GM21576 (cell line): ENCODE measurements around the gene C10orf90.
"Not testable (repeated sequence)": the region's sequence is repeated elsewhere in the genome, so short reads cannot be mapped to it uniquely, and the experiment has no call there.

ENCODE experiments used
- ATAC-seq: cut with Tn5 transposase; IDR thresholded peaks from one replicate; pipeline ENCODE4 v1.9.1; 2021; ENCODE audit warnings: mild to moderate bottlenecking, moderate library complexity; ENCODE audit not compliant: unreplicated experiment

Gene C10orf90

GRCh38 chr10:126397640-126398382 is 272.7 kb downstream of the C10orf90 start:
- ATAC-seq: no peak

GRCh38 chr10:126397156-126397555 is 273.3 kb downstream of the C10orf90 start:
- no peak for ATAC-seq

- no peak for ATAC-seq
Observed at GRCh38 chr10:126394948-126395347, 275.5 kb downstream of the C10orf90 start.

GRCh38 chr10:126393076-126393475 is 277.4 kb downstream of the C10orf90 start:
- no peak for ATAC-seq

DNA sequence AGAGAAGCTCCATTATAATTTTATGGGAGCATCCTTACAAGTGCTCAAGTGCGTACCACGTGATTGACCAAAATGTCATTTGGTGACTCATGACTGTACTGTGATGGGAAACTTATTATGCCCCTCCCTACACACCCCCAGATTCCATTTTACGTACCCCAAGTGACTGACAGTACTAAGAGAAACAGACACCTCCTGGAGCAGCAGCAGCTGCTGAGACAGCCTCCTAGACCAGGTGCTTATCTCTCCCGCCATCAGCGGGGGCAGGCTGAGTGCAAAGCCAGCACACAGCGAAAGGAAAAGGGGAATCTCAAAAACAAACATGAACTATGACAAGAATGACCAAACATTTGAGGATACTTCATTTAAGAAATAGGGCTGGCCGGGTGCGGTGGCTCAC is 278.0 kb downstream of the C10orf90 start:
- no peak for ATAC-seq

- no peak for ATAC-seq
Observed at GRCh38 chr10:126392068-126392467, 278.4 kb downstream of the C10orf90 start.

GRCh38 chr10:126391192-126391885 is 279.2 kb downstream of the C10orf90 start:
- no peak for ATAC-seq

GRCh38 chr10:126390324-126390723 is 280.2 kb downstream of the C10orf90 start:
- ATAC-seq: no peak

- no peak for ATAC-seq
Observed at GRCh38 chr10:126387931-126388911, 282.3 kb downstream of the C10orf90 start, which contains the start of gene ADAM12. Gene ADAM12, minus strand, starts transcription at chr10:126388477. Its CDS starts 332 bp downstream, at chr10:126388145.

GRCh38 chr10:126387041-126387921 is 283.2 kb downstream of the C10orf90 start:
- ATAC-seq: no peak

- ATAC-seq: no peak
Observed at GRCh38 chr10:126384269-126384873, 286.1 kb downstream of the C10orf90 start.

DNA sequence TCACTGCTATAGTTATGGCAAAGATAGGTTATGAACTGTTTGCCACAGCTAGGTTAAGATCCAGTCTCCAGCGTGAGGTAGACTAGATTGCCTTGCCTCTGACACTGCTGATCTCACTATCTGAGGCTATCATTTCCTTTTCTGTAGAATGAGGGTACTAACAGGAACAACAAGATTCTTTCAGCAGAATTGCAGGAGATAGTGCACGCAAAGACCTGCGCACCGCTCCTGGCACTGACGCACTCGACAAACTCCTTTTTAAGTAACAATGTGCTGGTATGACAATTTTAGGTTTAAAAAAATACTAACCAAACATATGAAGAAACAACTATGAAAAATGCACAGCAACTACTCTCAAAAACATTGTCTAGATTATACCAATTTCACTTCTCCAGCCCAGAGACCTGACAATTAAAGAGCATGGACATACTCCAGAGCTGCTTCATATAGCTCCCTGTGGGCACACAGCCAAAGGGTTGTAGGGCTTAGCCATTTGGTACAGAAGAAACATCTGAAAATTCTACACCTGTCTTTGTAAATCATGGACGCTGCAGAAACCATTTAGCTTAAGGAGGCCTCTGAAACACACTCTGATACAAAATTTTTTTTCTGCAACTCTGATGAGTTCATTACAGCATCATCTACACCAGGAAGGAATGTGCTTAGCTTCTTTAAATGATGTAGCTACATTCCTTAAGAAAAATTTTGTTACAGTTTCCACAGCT is 290.0 kb downstream of the C10orf90 start:
- ATAC-seq: no peak

DNA sequence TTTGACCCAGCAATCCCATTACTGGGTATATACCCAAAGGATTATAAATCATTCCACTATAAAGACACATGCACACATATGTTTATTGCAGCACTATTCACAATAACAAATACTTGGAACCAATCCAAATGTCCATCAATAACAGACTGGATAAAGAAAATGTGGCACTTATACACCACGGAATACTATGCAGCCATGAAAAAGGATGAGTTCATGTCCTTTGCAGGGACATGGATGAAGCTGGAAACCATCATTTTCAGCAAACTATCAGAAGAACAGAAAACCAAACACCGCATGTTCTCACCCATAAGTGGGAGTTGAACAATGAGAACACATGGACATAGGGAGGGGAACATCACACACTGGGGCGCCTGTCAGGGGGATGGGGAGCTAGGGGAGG is 291.3 kb downstream of the C10orf90 start:
- ATAC-seq: not testable (repeated sequence)

DNA sequence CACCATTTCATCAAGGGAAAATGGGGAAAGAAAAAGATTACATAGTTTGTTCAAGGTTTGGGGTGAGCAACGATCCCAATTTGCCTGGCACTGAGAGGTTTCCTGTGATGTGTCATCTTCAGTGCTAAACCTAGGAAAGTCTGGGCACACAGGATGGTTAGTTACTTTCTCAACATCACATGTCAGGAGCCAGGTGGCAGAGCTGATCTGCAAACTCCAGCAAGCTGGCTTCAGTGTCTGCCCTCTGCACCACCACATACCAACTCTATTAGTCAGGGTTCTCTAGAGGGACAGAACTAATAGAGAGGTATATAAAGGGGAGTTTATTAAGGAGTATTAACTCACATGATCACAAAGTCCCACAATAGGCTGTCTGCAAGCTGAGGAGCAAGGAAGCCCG is 293.5 kb downstream of the C10orf90 start:
- ATAC-seq: no peak

DNA sequence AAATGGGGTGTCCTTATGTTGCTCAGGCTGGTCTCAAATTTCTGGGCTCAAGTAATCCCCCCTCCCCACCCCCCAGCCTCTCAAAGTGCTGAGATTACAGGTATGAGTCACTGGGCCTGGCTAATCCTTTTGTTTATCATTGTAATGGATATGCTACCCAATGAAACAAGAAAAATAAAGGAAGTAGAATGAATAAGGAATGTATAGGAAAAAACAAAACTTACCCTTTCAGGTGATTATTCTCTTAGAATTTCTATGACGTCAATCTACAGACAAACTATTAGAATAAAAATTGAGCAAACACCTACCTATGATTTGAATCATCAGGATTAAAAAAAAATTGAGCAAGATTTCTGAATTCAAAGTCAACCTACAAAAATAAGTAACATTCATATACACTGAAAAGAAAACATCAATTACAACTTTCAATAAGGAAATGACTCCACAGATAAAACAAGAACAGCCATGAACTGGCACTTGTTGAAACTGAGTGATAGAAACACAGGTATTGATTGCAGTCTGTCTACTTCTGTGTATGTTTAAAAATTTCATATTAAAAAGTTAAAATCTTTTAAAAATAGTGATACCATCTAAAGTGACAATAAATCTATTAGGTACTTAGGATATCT is 294.5 kb downstream of the C10orf90 start:
- ATAC-seq: no peak

- no peak for ATAC-seq
Observed at GRCh38 chr10:126375299-126375698, 295.2 kb downstream of the C10orf90 start.
